EH (cell line): ENCODE data around the gene TADA1.
A peak's percentile ranks its signal among the peaks of the same experiment; 100 is the strongest.
"Not testable (repeated sequence)": the region's sequence is repeated elsewhere in the genome, so short reads cannot be mapped to it uniquely, and the experiment has no call there.

Experiments used
- DNase-seq: peaks from one replicate; pipeline ENCODE4 v3.0.0-alpha.2; 2015; ENCODE audit warnings: low read depth

TADA1 gene

GRCh38 chr1:166843769-166844596, 32.1 kb downstream of the TADA1 start:
- peak; percentile 56 for DNase-seq

- DNase-seq: no peak
Measured at GRCh38 chr1:166843322-166843721, 32.7 kb downstream of the TADA1 start.

- peak; percentile 57 for DNase-seq
Measured at GRCh38 chr1:166840309-166841274, 35.5 kb downstream of the TADA1 start.

- peak; percentile 49 for DNase-seq
Measured at GRCh38 chr1:166839600-166840308, 36.3 kb downstream of the TADA1 start.

- peak; percentile 91 for DNase-seq
Measured at GRCh38 chr1:166838766-166839599, 37.1 kb downstream of the TADA1 start, which contains the start of gene POGK. TSS of gene POGK (plus strand) at chr1:166839475. CDS start at chr1:166840957, 1,482 bp downstream.

- no peak for DNase-seq
Measured at GRCh38 chr1:166836733-166837132, 39.3 kb downstream of the TADA1 start.

- DNase-seq: not testable (repeated sequence)
Measured at GRCh38 chr1:166829762-166830161, 46.3 kb downstream of the TADA1 start.

- DNase-seq: no peak
Measured at GRCh38 chr1:166827426-166827825, 48.6 kb downstream of the TADA1 start.

- no peak for DNase-seq
Measured at GRCh38 chr1:166822385-166822784, 53.7 kb downstream of the TADA1 start.

GRCh38 chr1:166819974-166820373, 56.1 kb downstream of the TADA1 start:
- no peak for DNase-seq

- peak; percentile 54 for DNase-seq
Measured at GRCh38 chr1:166814611-166815010, 61.5 kb downstream of the TADA1 start.

- DNase-seq: no peak
Measured at GRCh38 chr1:166813508-166814223, 62.4 kb downstream of the TADA1 start.

- DNase-seq: peak; percentile 79
Measured at GRCh38 chr1:166811691-166812090, 64.4 kb downstream of the TADA1 start.

GRCh38 chr1:166808952-166809351, 67.1 kb downstream of the TADA1 start:
- no peak for DNase-seq
